GM21786 (cell line): ENCODE results near the gene RANBP3.
"Not testable (repeated sequence)": the region's sequence is repeated elsewhere in the genome, so short reads cannot be mapped to it uniquely, and the experiment has no call there.

Source experiments
- ATAC-seq: cut with Tn5 transposase; IDR thresholded peaks from one replicate; pipeline ENCODE4 v1.9.1; 2021; ENCODE audit not compliant: unreplicated experiment

Gene RANBP3

GRCh38 chr19:5890099-5890498, 87.8 kb downstream of the RANBP3 start:
- ATAC-seq, result no peak

DNA sequence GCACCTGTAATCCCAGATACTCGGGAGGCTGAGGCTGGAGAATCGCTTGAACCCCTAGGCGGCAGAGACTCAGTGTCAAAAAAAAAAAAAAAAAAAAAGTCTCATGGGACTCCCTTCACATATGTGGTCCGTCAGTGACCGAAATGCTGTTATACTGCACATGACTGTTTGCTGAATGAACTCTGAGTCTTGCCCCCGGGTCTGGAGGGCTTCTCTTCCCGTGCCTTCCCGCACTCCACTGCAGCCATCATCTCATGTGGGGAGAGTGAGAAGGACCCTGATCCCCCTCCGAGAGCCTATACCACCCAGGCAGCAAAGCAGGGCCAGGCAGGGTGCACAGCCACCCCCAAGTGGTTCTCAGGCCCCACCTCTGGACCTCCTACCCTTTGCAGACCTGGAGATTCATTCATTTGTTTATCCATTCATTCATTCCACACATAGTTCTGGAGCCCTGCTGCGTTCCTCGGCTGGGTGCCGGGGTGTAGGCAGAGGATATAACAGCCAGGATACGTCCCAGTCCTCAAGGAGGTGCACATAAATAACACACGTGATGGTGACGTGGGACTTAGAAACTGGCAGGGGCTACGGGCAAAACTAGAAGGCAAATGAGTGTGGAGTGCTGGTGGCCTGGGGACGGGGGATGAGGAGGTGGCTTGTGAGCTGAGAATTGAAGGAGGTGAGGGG, 88.5 kb downstream of the RANBP3 start:
- no peak for ATAC-seq

DNA sequence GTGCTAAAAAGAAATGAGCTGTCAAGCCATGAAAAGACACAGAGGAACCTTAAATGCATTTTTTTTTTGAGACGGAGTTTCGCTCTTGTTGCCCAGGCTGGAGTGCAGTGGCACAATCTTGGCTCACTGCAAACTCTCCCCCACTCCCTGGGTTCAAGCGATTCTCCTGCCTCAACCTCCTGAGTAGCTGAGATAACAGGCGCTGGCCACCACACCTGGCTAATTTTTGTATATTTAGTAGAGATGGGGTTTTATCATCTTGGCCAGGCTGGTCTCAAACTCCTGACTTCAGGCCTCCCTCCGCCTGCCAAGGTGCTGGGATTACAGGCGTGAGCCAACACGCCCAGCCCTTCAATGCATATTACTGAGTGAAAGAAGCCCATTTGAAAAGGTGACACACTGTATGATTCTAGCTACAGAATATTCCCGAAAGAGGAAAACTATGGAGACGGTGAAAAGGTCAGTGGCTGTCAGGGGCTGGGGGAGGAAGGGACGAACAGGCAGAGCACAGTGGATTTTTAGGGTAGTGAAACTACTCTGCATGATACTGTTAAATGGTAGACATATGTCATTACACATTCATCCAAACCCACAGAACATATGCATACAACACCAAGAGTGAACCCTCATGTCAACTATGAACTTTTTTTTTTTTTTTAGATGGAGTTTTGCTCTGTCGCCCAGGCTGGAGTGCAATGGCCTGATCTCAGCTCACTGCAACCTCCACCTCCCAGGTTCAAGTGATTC, 93.7 kb downstream of the RANBP3 start:
- ATAC-seq, result not testable (repeated sequence)

DNA sequence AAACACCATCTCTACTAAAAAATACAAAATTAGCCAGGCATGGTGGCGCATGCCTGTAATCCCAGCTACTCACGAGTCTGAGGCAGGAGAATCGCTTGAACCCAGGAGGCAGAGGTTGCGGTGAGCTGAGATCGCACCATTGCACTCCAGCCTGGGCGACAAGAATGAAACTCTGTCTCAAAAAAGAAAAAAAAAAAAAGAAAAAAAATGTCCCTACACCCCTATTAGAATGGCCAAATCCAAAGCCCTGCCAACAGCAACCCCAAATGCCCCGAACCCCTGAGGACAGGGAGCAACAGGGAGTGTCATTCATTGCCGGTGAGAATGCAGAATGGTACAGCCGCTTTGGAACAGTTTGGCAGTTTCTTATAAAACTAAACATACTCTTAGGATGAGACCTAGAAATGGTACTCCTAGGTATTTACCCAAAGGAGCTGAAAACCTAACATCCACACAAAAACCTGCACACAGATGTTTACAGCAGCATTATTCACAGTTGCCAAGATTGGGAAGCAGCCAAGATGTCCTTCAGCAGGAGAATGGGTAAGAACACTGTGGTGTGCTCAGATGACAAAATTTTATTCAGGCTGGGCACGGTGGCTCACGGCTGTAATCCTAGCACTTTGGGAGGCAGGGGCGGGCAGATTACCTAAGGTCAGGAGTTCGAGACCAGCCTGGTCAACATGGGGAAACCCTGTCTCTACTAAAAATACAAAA, 94.6 kb downstream of the RANBP3 start:
- ATAC-seq, result not testable (repeated sequence)

DNA sequence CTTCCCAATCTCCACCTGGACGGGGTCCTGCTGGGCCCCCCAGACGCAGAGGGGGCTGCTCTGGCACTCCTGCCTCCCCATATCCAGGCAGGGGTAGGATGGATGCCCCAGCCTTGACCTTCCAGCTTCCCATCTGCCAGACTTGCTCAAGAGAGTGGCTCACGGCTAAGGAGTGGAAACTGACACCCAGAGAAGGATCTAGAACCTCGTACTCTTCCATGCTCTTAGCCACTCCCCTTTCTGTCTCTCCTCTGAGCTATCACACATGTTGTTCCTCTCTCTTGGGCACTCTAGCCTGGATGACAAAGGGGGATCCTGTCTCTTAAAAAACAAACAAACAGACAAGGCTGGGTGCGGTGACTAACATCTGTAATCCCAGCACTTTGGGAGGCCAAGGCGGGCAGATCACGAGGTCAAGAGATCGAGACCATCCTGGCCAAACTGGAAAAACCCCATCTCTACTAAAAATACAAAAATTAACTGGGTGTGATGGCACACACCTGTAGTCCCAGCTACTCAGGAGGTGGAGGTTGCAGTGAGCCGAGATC, 95.4 kb downstream of the RANBP3 start:
- no peak for ATAC-seq

DNA sequence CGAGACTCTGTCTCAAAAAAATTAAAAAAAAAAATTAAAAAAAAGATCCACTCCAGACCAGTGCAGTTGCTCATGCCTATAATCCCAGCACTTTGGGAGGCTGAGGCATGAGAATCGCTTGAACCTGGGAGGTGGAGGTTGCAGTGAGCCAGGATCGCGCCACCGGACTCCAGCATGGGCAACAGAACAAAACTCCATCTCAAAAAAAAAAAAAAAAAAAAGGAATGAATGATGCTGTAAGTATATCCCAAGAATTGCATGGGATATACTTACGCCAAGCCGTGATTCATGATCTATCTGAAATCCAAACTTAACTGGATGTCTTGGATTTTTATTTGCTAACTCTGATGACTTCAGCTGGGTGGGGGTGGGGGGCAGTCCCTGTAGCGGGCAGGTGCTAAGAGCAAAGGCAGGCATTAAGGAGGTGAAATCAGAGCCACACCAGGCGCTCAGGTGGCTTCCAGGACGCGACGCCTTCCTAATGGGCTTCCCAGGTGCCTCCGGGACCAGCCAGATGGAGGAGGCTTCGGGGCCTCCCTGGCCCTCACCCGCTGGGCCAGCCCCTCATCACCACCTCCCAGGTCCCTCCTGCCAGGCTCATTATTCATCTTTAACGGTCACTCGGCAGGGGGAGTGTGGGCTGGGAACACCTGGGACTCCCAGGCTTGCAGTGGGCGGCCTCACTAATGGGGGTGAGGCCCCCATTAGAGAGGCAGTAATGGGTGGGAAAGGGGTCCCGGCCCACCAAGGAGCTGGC, 96.2 kb downstream of the RANBP3 start:
- ATAC-seq, result no peak

DNA sequence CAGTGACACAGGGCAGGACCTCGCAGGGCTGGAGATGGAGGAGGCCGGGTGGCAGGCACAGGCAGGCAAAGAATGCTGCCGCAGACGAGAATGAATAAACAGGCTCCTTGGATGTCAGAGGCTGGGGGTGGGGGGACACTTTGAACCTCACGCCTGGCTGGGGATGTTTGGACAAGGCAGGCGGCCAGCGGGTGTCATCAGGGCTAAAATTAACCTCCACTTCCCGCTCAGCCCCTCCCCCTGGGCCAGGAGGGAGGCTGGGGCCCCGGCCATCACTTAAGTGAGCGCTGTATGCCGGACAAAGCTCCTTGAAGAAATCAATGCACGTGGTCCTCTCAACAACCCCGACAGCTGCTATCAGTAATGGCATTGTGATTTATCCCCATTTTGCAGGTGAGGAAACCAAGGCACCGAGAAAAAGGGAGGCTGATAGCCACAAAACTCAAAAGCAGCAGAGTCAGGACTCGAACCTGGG, 97.3 kb downstream of the RANBP3 start:
- ATAC-seq, result no peak

DNA sequence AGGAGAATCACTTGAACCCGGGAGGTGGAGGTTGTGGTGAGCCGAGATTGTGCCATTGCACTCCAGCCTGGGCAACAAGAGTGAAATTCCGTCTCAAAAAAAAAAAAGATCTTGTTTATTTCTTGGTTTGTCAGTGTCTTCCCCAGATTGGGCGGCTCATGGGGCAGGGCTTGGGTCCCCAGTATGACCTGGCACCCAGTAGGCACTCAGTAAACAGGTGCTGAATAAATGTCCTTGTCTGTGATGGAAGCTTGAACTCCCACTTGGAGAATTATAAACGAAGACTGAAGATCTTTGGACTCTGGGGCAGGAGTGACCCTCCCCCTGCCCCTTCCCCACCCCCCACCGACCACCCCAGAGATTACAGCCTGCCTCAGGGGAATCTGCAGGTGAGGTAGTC, 97.7 kb downstream of the RANBP3 start:
- no peak for ATAC-seq

- no peak for ATAC-seq
These were observed 100.1 kb downstream of the RANBP3 start for GRCh38 chr19:5877882-5878281.

GRCh38 chr19:5877427-5877826, 100.5 kb downstream of the RANBP3 start:
- no peak for ATAC-seq

GRCh38 chr19:5874496-5874895, 103.4 kb downstream of the RANBP3 start:
- not testable (repeated sequence) for ATAC-seq

DNA sequence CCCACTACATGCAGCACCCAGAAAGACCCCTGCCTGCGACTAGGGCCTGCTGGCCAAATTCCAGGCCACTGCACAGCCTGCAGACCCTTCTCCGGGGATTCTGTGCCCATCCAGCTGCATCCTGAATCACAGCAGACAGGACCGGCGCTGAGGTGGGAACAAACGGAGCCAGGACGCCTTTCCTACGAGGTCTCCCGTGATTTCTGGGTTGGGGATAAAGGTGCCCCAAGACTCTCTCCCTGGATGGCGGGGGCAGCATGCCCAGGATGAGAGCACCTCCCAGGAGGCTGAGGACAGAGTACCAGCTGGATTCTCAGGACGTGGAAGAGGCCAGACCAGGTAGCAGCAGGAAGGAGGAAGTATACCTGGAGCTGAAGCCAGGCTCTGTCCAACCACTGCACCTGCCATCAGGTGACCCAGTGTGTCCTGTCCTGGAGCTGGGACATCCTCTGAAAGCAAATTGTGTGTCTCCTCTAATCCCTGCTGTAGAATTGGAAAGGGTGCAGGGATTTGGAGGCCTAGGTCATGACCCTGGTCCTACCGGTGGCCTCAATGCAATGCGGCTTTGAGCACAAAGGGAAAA, 104.2 kb downstream of the RANBP3 start:
- no peak for ATAC-seq

GRCh38 chr19:5870986-5871394, 107.0 kb downstream of the RANBP3 start:
- ATAC-seq, result no peak

DNA sequence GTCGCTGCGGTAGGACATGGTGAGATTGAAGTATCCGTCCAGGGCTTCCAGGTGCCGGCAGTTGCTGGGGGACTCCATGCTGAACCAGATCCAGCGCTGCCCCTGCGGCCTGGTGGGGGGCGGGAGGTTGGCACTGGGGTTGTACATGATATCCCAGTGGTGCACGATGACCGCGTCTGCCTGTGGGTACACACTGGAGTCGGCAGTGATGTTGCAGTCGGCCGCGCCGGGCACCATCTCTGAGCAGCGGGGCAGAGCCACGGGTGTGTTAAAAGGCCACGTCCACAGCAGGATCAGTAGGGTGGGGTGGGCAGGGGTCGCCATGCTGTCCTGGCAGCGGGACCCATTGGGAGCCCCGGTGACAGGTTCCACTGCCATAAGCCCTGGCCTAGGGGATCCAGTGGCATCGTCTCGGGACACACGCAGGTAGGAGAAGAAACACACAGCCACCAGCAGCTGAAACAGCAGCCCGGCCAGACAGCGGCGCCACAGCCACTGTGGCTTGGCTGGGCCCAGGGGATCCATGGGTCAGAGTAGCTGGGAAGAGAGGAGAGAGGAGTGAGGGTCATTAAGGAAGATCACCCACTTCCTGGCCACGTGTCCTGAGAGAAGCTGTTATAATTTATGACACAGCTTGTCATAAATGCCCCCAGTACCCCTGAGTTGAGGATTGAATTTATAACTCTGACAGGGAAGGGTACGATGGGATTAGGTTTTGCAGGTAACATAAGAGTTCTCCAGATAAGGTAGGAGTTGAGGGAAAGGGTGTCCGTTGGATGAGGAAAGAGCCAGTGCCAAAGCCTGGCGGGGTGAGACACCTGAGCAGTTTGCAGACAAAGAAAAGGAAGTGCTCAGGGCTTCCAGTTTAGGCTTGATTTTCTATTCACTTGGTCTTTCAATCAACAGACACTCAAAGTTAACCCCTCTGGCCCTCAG, 110.5 kb downstream of the RANBP3 start:
- ATAC-seq, result no peak
